ENCODE results near the gene EPOP. TPM values are rescaled to one million over a fixed set of nuclear protein-coding genes. Genes with fewer than 3 reads are reported as not detected.

EPOP gene
- total and polyA plus RNA-seq, 2 of the 13 experiments (the other 11 are each of a cell fraction or from before 2014, with no cell fraction given): 14.7 to 37.8 TPM

DNA sequence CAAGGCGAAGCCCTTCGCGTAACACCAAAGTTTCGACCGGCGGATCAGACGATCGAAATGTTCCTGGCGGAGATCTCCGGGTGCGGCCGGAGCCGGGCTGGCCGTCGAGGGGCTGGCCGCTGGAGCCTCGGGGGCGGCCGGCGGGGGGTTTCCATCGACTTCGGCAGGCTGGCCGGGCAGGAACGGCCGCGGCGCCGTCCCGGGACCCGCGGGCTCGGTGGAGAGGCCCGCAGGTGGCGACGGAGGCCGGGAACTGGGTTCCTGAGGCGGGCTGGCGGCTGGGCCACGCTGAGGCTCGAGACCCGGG, 1.1 kb downstream of the EPOP start (continued):
- TF ChIP-seq, protein P1, sequence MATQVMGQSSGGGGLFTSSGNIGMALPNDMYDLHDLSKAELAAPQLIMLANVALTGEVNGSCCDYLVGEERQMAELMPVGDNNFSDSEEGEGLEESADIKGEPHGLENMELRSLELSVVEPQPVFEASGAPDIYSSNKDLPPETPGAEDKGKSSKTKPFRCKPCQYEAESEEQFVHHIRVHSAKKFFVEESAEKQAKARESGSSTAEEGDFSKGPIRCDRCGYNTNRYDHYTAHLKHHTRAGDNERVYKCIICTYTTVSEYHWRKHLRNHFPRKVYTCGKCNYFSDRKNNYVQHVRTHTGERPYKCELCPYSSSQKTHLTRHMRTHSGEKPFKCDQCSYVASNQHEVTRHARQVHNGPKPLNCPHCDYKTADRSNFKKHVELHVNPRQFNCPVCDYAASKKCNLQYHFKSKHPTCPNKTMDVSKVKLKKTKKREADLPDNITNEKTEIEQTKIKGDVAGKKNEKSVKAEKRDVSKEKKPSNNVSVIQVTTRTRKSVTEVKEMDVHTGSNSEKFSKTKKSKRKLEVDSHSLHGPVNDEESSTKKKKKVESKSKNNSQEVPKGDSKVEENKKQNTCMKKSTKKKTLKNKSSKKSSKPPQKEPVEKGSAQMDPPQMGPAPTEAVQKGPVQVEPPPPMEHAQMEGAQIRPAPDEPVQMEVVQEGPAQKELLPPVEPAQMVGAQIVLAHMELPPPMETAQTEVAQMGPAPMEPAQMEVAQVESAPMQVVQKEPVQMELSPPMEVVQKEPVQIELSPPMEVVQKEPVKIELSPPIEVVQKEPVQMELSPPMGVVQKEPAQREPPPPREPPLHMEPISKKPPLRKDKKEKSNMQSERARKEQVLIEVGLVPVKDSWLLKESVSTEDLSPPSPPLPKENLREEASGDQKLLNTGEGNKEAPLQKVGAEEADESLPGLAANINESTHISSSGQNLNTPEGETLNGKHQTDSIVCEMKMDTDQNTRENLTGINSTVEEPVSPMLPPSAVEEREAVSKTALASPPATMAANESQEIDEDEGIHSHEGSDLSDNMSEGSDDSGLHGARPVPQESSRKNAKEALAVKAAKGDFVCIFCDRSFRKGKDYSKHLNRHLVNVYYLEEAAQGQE (IDR thresholded peaks at IDR 0.05; ENCODE audit: borderline replicate concordance in 1 of 2, low read depth in 1 of 2, low read length in 2 of 2): no peak
- TF ChIP-seq, protein P2, sequence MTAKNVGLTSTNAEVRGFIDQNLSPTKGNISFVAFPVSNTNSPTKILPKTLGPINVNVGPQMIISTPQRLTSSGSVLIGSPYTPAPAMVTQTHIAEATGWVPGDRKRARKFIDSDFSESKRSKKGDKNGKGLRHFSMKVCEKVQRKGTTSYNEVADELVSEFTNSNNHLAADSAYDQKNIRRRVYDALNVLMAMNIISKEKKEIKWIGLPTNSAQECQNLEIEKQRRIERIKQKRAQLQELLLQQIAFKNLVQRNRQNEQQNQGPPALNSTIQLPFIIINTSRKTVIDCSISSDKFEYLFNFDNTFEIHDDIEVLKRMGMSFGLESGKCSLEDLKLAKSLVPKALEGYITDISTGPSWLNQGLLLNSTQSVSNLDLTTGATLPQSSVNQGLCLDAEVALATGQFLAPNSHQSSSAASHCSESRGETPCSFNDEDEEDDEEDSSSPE (CRISPR knock-in tag; IDR thresholded peaks at IDR 0.05): 0 out of 2 replicates have a peak, but pooled peaks have one; percentile 26
- TF ChIP-seq GFI1 (CRISPR knock-in tag; IDR thresholded peaks at IDR 0.05; ENCODE audit: borderline replicate concordance) (no peak), KLF6 (CRISPR knock-in tag; IDR thresholded peaks at IDR 0.05) (no peak; the same call in 1 of the 2 replicates), EP300 (IDR thresholded peaks at IDR 0.05; ENCODE audit: low read depth in 2 of 2, low read length in 2 of 2) (no peak), EP300 (CRISPR knock-in tag; IDR thresholded peaks at IDR 0.05; ENCODE audit: borderline replicate concordance) (no peak), ZNF75D (CRISPR knock-in tag; IDR thresholded peaks at IDR 0.05; ENCODE audit: borderline replicate concordance) (no peak), CC2D1A (CRISPR knock-in tag; IDR thresholded peaks at IDR 0.05) (no peak), NFE2L1 (CRISPR knock-in tag; IDR thresholded peaks at IDR 0.05; ENCODE audit: borderline replicate concordance) (no peak), BORCS8-MEF2B (CRISPR knock-in tag; IDR thresholded peaks at IDR 0.05) (no peak), SETDB1 (CRISPR knock-in tag; IDR thresholded peaks at IDR 0.05; ENCODE audit: borderline replicate concordance) (no peak), ZC3H13 (CRISPR knock-in tag; IDR thresholded peaks at IDR 0.05) (peak; percentile 85), ZNF737 (CRISPR knock-in tag; IDR thresholded peaks at IDR 0.05; ENCODE audit: borderline replicate concordance) (no peak)
- TF ChIP-seq, protein P3, sequence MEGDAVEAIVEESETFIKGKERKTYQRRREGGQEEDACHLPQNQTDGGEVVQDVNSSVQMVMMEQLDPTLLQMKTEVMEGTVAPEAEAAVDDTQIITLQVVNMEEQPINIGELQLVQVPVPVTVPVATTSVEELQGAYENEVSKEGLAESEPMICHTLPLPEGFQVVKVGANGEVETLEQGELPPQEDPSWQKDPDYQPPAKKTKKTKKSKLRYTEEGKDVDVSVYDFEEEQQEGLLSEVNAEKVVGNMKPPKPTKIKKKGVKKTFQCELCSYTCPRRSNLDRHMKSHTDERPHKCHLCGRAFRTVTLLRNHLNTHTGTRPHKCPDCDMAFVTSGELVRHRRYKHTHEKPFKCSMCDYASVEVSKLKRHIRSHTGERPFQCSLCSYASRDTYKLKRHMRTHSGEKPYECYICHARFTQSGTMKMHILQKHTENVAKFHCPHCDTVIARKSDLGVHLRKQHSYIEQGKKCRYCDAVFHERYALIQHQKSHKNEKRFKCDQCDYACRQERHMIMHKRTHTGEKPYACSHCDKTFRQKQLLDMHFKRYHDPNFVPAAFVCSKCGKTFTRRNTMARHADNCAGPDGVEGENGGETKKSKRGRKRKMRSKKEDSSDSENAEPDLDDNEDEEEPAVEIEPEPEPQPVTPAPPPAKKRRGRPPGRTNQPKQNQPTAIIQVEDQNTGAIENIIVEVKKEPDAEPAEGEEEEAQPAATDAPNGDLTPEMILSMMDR (CRISPR knock-in tag; IDR thresholded peaks at IDR 0.05): peak; percentile 42; the same call in 1 of the 2 replicates
- TF ChIP-seq, protein P4, sequence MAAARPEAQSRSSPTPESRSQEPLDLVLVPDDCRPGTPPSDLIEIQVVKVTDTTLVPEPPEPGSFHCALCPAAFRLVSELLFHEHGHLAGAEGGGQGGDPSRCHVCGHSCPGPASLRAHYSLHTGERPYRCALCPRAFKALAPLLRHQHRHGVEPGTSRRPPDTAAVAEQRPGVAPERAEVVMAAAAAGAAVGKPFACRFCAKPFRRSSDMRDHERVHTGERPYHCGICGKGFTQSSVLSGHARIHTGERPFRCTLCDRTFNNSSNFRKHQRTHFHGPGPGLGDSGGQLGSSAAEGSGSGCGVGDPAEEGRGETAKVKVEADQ (CRISPR knock-in tag; IDR thresholded peaks at IDR 0.05; ENCODE audit: borderline replicate concordance): peak; percentile 85; the same call in 1 of the 2 replicates
- TF ChIP-seq, protein P5, sequence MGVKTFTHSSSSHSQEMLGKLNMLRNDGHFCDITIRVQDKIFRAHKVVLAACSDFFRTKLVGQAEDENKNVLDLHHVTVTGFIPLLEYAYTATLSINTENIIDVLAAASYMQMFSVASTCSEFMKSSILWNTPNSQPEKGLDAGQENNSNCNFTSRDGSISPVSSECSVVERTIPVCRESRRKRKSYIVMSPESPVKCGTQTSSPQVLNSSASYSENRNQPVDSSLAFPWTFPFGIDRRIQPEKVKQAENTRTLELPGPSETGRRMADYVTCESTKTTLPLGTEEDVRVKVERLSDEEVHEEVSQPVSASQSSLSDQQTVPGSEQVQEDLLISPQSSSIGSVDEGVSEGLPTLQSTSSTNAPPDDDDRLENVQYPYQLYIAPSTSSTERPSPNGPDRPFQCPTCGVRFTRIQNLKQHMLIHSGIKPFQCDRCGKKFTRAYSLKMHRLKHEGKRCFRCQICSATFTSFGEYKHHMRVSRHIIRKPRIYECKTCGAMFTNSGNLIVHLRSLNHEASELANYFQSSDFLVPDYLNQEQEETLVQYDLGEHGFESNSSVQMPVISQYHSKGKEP (CRISPR knock-in tag; IDR thresholded peaks at IDR 0.05): no peak
- TF ChIP-seq, protein P6, sequence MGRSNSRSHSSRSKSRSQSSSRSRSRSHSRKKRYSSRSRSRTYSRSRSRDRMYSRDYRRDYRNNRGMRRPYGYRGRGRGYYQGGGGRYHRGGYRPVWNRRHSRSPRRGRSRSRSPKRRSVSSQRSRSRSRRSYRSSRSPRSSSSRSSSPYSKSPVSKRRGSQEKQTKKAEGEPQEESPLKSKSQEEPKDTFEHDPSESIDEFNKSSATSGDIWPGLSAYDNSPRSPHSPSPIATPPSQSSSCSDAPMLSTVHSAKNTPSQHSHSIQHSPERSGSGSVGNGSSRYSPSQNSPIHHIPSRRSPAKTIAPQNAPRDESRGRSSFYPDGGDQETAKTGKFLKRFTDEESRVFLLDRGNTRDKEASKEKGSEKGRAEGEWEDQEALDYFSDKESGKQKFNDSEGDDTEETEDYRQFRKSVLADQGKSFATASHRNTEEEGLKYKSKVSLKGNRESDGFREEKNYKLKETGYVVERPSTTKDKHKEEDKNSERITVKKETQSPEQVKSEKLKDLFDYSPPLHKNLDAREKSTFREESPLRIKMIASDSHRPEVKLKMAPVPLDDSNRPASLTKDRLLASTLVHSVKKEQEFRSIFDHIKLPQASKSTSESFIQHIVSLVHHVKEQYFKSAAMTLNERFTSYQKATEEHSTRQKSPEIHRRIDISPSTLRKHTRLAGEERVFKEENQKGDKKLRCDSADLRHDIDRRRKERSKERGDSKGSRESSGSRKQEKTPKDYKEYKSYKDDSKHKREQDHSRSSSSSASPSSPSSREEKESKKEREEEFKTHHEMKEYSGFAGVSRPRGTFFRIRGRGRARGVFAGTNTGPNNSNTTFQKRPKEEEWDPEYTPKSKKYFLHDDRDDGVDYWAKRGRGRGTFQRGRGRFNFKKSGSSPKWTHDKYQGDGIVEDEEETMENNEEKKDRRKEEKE (IDR thresholded peaks at IDR 0.05): no peak
